Esophagus muscularis mucosa (tissue), 4 donors: ENCODE measurements around the gene GALNT13. TPM values are rescaled to one million over a fixed set of nuclear protein-coding genes. Genes with fewer than 3 reads are reported as not detected.

Experiments
- DNase-seq: peaks from one replicate; pipeline ENCODE4 v3.0.0-alpha.2; 2017; ENCODE audit errors: extremely low spot score
- H3K27ac ChIP-seq, 4 donors: fragments of 200-600 bp; sonication (generic); replicated peaks in 1 of 4; 1 replicate in 3 of 4; 2 replicates in 1 of 4; pipeline ENCODE4 v1.5.1; 2016 to 2019; ENCODE audit warnings: mild to moderate bottlenecking in 1 of 4
- H3K27me3 ChIP-seq, 4 donors: fragments of 200-600 bp; sonication (generic); one replicate each; pipeline versions ENCODE4 v1.5.1 to v1.6.0; 2016 to 2019
- H3K36me3 ChIP-seq, 4 donors: fragments of 200-600 bp; sonication (generic); one replicate each; pipeline ENCODE4 v1.5.1; 2016 to 2019
- H3K4me1 ChIP-seq, 4 donors: fragments of 200-600 bp; sonication (generic); one replicate each; pipeline ENCODE4 v1.5.1; 2016 to 2019
- H3K4me3 ChIP-seq, 4 donors: fragments of 200-600 bp; sonication (generic); 1 replicate in 2 of 4; 2 replicates in 2 of 4; pipeline ENCODE4 v1.5.1; 2016 to 2019; ENCODE audit warnings: mild to moderate bottlenecking in 4 of 4, moderate library complexity in 1 of 4
- H3K9me3 ChIP-seq, 4 donors: fragments of 200-600 bp; sonication (generic); 1 replicate in 3 of 4; 2 replicates in 1 of 4; pipeline ENCODE4 v1.5.1; 2016 to 2019
- EP300 ChIP-seq: sonication (generic); formaldehyde crosslinking; IDR thresholded peaks from one replicate; pipeline ENCODE4 v1.6.1; 2017; ENCODE audit warnings: antibody characterized with exemption
- POLR2A ChIP-seq: fragments of 450-650 bp; IDR thresholded peaks from one replicate; pipeline ENCODE4 v1.6.1; 2017; ENCODE audit warnings: antibody characterized with exemption, moderate library complexity, mild to moderate bottlenecking, low read depth
- POLR2AphosphoS5 ChIP-seq, 2 donors: sonication (generic); formaldehyde crosslinking; IDR thresholded peaks; one replicate each; pipeline ENCODE4 v1.6.1; 2017; ENCODE audit warnings: antibody characterized with exemption in 2 of 2
- WGBS: methylation state at CpG from one replicate; pipeline ENCODE4 v1.1.5; 2018; 5-methylcytosine and 5-hydroxymethylcytosine counted together
- intact Hi-C: fragments of 100-400 bp; cut with DNase I; formaldehyde crosslinking; loops from one replicate; pipeline ENCODE4 v1.15.1; 2023
- total RNA-seq, 4 donors: library from RNA; depleted of rRNA; stranded (reverse); fragments of >200 nt; gene quantifications; one replicate each; pipeline versions ENCODE4 v1.1.0 to v1.2.1, GENCODE V29; 2016
- TF ChIP-seq, protein P1 (sequence below), 3 experiments: fragments of 200-600 bp in 2 of 3; fragments of 450-650 bp in 1 of 3; sonication (generic) in 2 of 3; IDR thresholded peaks; one replicate each; pipeline ENCODE4 v1.5.1; 2017 to 2019; ENCODE audit warnings: antibody characterized with exemption in 3 of 3, mild to moderate bottlenecking in 2 of 3, moderate library complexity in 1 of 3

The GALNT13 gene
- total RNA-seq, 4 donors from 2014 or later = 0.34 to 0.50 (median 0.40) TPM

DNA sequence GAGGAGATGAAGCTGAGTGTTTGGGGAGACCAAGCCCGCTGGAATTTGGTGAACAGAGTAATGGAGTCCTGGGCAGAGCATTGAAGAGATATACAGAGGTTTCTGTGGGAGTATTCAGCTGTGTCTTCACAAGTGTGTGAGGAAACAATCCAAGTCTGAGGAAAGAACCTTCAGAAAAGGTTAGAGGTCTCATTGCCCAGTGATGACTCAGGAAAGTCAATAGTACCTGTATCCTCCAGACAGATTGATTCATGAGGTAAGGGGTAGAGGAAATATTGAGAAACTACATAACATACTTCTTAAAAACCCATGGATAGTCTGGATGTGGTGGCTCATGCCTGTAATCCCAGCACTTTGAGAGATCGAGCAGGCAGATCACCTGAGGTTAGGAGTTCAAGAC lies 392.3 kb downstream of the GALNT13 start:
- Histone ChIP-seq H3K9me3 (no peaks in the 10 kb centered on the region), H3K36me3 (no peaks in the 10 kb centered on the region), H3K4me3 (no peak overlapping the region), H3K27ac (no peak overlapping the region), H3K27me3 (no peaks in the 10 kb centered on the region), H3K4me1 (no peaks in the 10 kb centered on the region)
- no peak for TF ChIP-seq POLR2AphosphoS5 (IDR thresholded peaks at IDR 0.05)
- TF ChIP-seq, protein P1, sequence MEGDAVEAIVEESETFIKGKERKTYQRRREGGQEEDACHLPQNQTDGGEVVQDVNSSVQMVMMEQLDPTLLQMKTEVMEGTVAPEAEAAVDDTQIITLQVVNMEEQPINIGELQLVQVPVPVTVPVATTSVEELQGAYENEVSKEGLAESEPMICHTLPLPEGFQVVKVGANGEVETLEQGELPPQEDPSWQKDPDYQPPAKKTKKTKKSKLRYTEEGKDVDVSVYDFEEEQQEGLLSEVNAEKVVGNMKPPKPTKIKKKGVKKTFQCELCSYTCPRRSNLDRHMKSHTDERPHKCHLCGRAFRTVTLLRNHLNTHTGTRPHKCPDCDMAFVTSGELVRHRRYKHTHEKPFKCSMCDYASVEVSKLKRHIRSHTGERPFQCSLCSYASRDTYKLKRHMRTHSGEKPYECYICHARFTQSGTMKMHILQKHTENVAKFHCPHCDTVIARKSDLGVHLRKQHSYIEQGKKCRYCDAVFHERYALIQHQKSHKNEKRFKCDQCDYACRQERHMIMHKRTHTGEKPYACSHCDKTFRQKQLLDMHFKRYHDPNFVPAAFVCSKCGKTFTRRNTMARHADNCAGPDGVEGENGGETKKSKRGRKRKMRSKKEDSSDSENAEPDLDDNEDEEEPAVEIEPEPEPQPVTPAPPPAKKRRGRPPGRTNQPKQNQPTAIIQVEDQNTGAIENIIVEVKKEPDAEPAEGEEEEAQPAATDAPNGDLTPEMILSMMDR (IDR thresholded peaks at IDR 0.05) = no peak
- TF ChIP-seq EP300 = no peak
- TF ChIP-seq POLR2A = no peak
- WGBS = 50% methylated on average over 2 of the region's 2 CpGs
- DNase-seq = no peak
- intact Hi-C loops = no loop called here

DNA sequence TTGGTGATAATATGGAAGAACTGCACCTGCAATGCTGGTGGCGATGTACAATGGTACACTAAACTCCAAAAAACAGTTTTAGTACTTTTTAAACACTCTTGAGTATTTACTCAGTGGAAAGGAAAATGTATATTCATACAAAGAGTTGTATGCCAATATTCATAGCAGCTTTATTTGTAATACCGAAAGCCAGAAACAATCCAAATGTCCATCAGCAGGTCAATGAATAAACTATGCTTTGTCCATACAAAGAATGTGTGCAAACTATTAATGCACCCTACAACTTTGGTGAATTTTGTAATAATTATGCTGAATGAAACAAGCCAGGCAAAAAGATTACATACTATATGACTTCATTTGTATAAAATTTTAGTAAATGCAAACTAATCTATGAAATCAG lies 396.3 kb downstream of the GALNT13 start:
- H3K4me1 ChIP-seq = no peaks in the 10 kb centered on the region
- no peak for TF ChIP-seq POLR2AphosphoS5 (IDR thresholded peaks at IDR 0.05)
- TF ChIP-seq, protein P1 (IDR thresholded peaks at IDR 0.05) = no peak
- TF ChIP-seq EP300 = no peak
- no peak for TF ChIP-seq POLR2A
- DNase-seq = no peak
- H3K27me3 ChIP-seq = no peaks in the 10 kb centered on the region
- H3K9me3 ChIP-seq = no peaks in the 10 kb centered on the region
- WGBS = 87% methylated on average over 2 of the region's 2 CpGs
- intact Hi-C loops = no loop called here
- no peak overlapping the region for H3K4me3 ChIP-seq
- H3K27ac ChIP-seq = no peak overlapping the region
- no peaks in the 10 kb centered on the region for H3K36me3 ChIP-seq

DNA sequence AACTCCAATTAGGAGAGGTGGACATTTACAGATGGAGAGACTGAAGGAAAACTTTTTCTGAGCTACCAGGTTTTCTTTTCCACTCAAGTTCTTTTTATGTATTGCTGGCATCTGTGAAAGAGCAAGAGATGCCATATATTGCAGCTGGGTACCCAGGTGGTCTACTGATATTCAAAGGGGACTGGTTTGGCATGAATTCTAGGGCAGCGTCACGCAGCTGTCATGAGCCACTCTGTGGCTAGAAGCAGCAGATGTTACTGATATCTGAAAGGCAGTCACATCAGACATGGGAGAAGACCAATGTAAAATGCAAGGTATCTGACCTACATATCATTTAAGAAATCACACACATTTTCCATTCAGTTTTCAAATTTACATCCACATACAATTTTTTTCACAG lies 408.8 kb downstream of the GALNT13 start:
- H3K27ac ChIP-seq = no peak overlapping the region
- WGBS = 78% methylated on average over 2 of the region's 2 CpGs
- no peaks in the 10 kb centered on the region for H3K4me1 ChIP-seq
- no peak for DNase-seq
- TF ChIP-seq POLR2AphosphoS5 (IDR thresholded peaks at IDR 0.05) = no peak
- TF ChIP-seq EP300 = no peak
- TF ChIP-seq, protein P1 (IDR thresholded peaks at IDR 0.05) = no peak
- TF ChIP-seq POLR2A = no peak
- H3K9me3 ChIP-seq = no peaks in the 10 kb centered on the region
- H3K27me3 ChIP-seq = no peaks in the 10 kb centered on the region
- no peak overlapping the region for H3K4me3 ChIP-seq
- no peaks in the 10 kb centered on the region for H3K36me3 ChIP-seq
- intact Hi-C loops = no loop called here

DNA sequence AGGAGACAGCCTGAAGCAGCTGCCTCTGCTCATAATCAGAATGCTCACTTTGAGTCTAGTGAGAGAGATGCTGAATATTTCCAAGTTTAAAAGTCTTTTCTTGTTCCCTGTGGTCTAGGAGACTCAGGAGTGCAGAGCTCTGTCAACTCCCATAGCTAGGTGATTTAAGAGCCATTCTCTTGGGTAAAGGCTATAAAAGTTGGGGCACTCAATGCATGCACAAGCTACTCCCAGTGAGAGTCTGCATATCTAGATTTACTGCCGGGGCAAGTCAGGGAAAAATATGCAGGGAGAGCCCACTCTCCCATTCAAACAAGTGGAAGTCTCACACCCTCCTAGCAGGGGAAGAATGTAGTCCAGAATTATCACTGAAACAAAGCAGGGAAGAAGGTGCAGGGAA lies 418.1 kb downstream of the GALNT13 start:
- 62% methylated on average over 1 of the region's 1 CpG for WGBS
- no peaks in the 10 kb centered on the region for H3K36me3 ChIP-seq
- H3K4me1 ChIP-seq = no peaks in the 10 kb centered on the region
- H3K4me3 ChIP-seq = no peak overlapping the region
- intact Hi-C loops = no loop called here
- DNase-seq = no peak
- no peaks in the 10 kb centered on the region for H3K9me3 ChIP-seq
- TF ChIP-seq POLR2AphosphoS5 (IDR thresholded peaks at IDR 0.05) (no peak), EP300 (no peak), POLR2A (no peak)
- TF ChIP-seq, protein P1 (IDR thresholded peaks at IDR 0.05) = no peak
- no peak overlapping the region for H3K27ac ChIP-seq
- H3K27me3 ChIP-seq = no peaks in the 10 kb centered on the region

DNA sequence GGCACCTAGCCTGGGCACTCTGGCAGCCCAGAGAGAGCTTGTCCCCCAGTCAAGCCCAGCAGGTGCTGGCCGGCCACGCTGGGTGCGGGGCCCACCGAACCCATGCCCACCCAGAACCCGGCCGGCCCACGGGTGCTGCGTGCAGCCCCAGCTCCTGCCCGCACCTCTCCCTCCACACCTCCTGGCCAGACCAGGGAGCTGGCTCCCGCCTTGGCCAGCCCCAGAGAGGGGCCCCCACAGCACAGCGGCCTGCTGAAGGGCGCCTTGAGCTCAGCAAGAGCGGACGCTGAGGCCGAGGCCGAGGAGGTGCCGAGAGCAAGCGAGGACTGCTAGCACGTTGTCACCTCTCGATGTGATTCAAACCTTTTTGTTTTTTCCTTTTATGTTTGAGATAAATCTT lies 419.8 kb downstream of the GALNT13 start:
- no peaks in the 10 kb centered on the region for H3K9me3 ChIP-seq
- H3K4me1 ChIP-seq = no peaks in the 10 kb centered on the region
- no peak for TF ChIP-seq EP300
- TF ChIP-seq POLR2A = no peak
- TF ChIP-seq, protein P1 (IDR thresholded peaks at IDR 0.05) = no peak
- TF ChIP-seq POLR2AphosphoS5 (IDR thresholded peaks at IDR 0.05) = no peak
- intact Hi-C loops = no loop called here
- no peaks in the 10 kb centered on the region for H3K27me3 ChIP-seq
- 98% methylated on average over 10 of the region's 20 CpGs for WGBS
- H3K4me3 ChIP-seq = no peak overlapping the region
- DNase-seq = no peak
- H3K27ac ChIP-seq = no peak overlapping the region
- no peaks in the 10 kb centered on the region for H3K36me3 ChIP-seq
